Loucy (cell line): ENCODE data around the gene PSME4.

Experiments
- H2AFZ ChIP-seq: fragments of 200-600 bp; sonication (generic); 2 replicates; pipeline ENCODE4 v1.6.0; 2016; ENCODE audit warnings: antibody characterized with exemption, mild to moderate bottlenecking, low read length, moderate library complexity
- H3F3A ChIP-seq: fragments of 200-600 bp; 2 replicates; pipeline ENCODE4 v1.6.0; 2016; ENCODE audit warnings: antibody characterized with exemption, low read depth, mild to moderate bottlenecking
- H3K27me3 ChIP-seq: fragments of 200-600 bp; sonication (generic); 2 replicates; pipeline ENCODE4 v1.6.1; 2014; ENCODE audit warnings: low read length, mild to moderate bottlenecking; ENCODE audit not compliant: insufficient read depth, poor library complexity, severe bottlenecking
- H3K36me3 ChIP-seq: fragments of 200-600 bp; sonication (generic); 2 replicates; pipeline ENCODE4 v1.6.1; 2016; ENCODE audit warnings: low read length; ENCODE audit not compliant: insufficient read depth
- H3K4me1 ChIP-seq: fragments of 200-600 bp; sonication (generic); 2 replicates; pipeline ENCODE4 v1.5.1; 2014; ENCODE audit warnings: low read length, mild to moderate bottlenecking; ENCODE audit not compliant: insufficient read depth, poor library complexity, severe bottlenecking
- H3K4me2 ChIP-seq: fragments of 200-600 bp; sonication (generic); 2 replicates; pipeline ENCODE4 v1.6.0; 2014; ENCODE audit warnings: antibody characterized with exemption, low read length, low read depth, mild to moderate bottlenecking; ENCODE audit not compliant: poor library complexity, severe bottlenecking
- H3K4me3 ChIP-seq: fragments of 200-600 bp; sonication (generic); 2 replicates; pipeline ENCODE4 v1.5.1; 2014; ENCODE audit warnings: low read length, mild to moderate bottlenecking, mixed read lengths; ENCODE audit not compliant: poor library complexity, severe bottlenecking
- H3K79me2 ChIP-seq: fragments of 200-600 bp; sonication (generic); 2 replicates; pipeline ENCODE4 v1.6.1; 2014; ENCODE audit warnings: low read length; ENCODE audit not compliant: insufficient read depth
- H3K9ac ChIP-seq: fragments of 200-600 bp; sonication (generic); 2 replicates; pipeline ENCODE4 v1.6.0; 2014; ENCODE audit warnings: mild to moderate bottlenecking, low read depth, low read length, moderate library complexity; ENCODE audit not compliant: poor library complexity, severe bottlenecking
- H3K9me2 ChIP-seq: fragments of 200-600 bp; sonication (generic); replicated peaks from 2 replicates; pipeline ENCODE4 v1.6.1; 2016; ENCODE audit warnings: low read depth, low read length, mixed read lengths
- H3K9me3 ChIP-seq: fragments of 200-600 bp; sonication (generic); 2 replicates; pipeline ENCODE4 v1.6.1; 2014; ENCODE audit warnings: mild to moderate bottlenecking, antibody characterized with exemption, low read length, low read depth; ENCODE audit not compliant: insufficient read depth
- H4K20me1 ChIP-seq: fragments of 200-600 bp; sonication (generic); 2 replicates; pipeline ENCODE4 v1.6.0; 2014; ENCODE audit warnings: antibody characterized with exemption, low read length, mild to moderate bottlenecking; ENCODE audit not compliant: insufficient read depth, poor library complexity, severe bottlenecking
- CTCF ChIP-seq: fragments of 200-600 bp; sonication (generic); conservative IDR thresholded peaks from 2 replicates; pipeline ENCODE4 v1.5.1; 2014; ENCODE audit warnings: mild to moderate bottlenecking, antibody characterized with exemption, low read length
- EZH2phosphoT487 ChIP-seq: fragments of 200-600 bp; IDR thresholded peaks from 2 replicates; pipeline ENCODE4 v1.6.1; 2018; ENCODE audit warnings: antibody characterized with exemption, mild to moderate bottlenecking, moderate library complexity, borderline replicate concordance

PSME4 gene

GRCh38 chr2:53911434-53912189 lies 59.2 kb downstream of the PSME4 start:
- H3K4me2 ChIP-seq = no peak overlapping the region
- H3K4me3 ChIP-seq = no peak overlapping the region
- no peaks in the 10 kb centered on the region for H3F3A ChIP-seq
- no peak for TF ChIP-seq CTCF
- no peak for TF ChIP-seq EZH2phosphoT487
- H3K27me3 ChIP-seq = no peaks in the 10 kb centered on the region
- H3K4me1 ChIP-seq = peaks cover 10% of the 10 kb centered on the region
- no peak overlapping the region for H2AFZ ChIP-seq
- no peaks in the 10 kb centered on the region for H3K79me2 ChIP-seq
- H3K36me3 ChIP-seq = peaks cover 53% of the 10 kb centered on the region
- H3K9ac ChIP-seq = no peak overlapping the region
- H3K9me3 ChIP-seq = no peaks in the 10 kb centered on the region
- no peaks in the 10 kb centered on the region for H3K9me2 ChIP-seq
- H4K20me1 ChIP-seq = no peaks in the 10 kb centered on the region

GRCh38 chr2:53907582-53907981 lies 63.2 kb downstream of the PSME4 start:
- no peaks in the 10 kb centered on the region for H3K9me2 ChIP-seq
- H3K4me2 ChIP-seq = no peak overlapping the region
- H3K27me3 ChIP-seq = no peaks in the 10 kb centered on the region
- H3K4me1 ChIP-seq = no peaks in the 10 kb centered on the region
- no peaks in the 10 kb centered on the region for H3K9me3 ChIP-seq
- peaks cover 72% of the 10 kb centered on the region for H3K36me3 ChIP-seq
- no peaks in the 10 kb centered on the region for H4K20me1 ChIP-seq
- TF ChIP-seq CTCF = no peak
- TF ChIP-seq EZH2phosphoT487 = no peak
- H3F3A ChIP-seq = no peaks in the 10 kb centered on the region
- H3K4me3 ChIP-seq = no peak overlapping the region
- H3K9ac ChIP-seq = no peak overlapping the region
- no peak overlapping the region for H2AFZ ChIP-seq
- H3K79me2 ChIP-seq = no peaks in the 10 kb centered on the region

- Histone ChIP-seq H3K36me3 (peaks cover 90% of the 10 kb centered on the region), H3K9me3 (no peaks in the 10 kb centered on the region), H3K9me2 (no peaks in the 10 kb centered on the region), H4K20me1 (no peaks in the 10 kb centered on the region), H3K79me2 (no peaks in the 10 kb centered on the region), H2AFZ (no peak overlapping the region), H3K27me3 (no peaks in the 10 kb centered on the region), H3K9ac (no peak overlapping the region), H3F3A (no peaks in the 10 kb centered on the region), H3K4me1 (no peaks in the 10 kb centered on the region), H3K4me3 (no peak overlapping the region), H3K4me2 (no peak overlapping the region)
- TF ChIP-seq CTCF = no peak
- no peak for TF ChIP-seq EZH2phosphoT487
These were observed 65.4 kb downstream of the PSME4 start for GRCh38 chr2:53905396-53905795.
